DOHH2 (cell line): ENCODE measurements around the gene PMPCA.

Experiments used
- EZH2phosphoT487 ChIP-seq: fragments of 200-600 bp; sonication (generic); IDR thresholded peaks from 2 replicates; pipeline ENCODE4 v1.6.1; 2017; ENCODE audit warnings: borderline replicate concordance, mild to moderate bottlenecking, antibody characterized with exemption, low read length, moderate library complexity, mixed read lengths
- TF ChIP-seq, protein P1 (sequence below): fragments of 200-600 bp; sonication (generic); IDR thresholded peaks from one replicate; pipeline ENCODE4 v1.5.1; 2014; ENCODE audit warnings: antibody characterized with exemption, mild to moderate bottlenecking, low read depth, low read length; ENCODE audit not compliant: poor library complexity, severe bottlenecking

DNA sequence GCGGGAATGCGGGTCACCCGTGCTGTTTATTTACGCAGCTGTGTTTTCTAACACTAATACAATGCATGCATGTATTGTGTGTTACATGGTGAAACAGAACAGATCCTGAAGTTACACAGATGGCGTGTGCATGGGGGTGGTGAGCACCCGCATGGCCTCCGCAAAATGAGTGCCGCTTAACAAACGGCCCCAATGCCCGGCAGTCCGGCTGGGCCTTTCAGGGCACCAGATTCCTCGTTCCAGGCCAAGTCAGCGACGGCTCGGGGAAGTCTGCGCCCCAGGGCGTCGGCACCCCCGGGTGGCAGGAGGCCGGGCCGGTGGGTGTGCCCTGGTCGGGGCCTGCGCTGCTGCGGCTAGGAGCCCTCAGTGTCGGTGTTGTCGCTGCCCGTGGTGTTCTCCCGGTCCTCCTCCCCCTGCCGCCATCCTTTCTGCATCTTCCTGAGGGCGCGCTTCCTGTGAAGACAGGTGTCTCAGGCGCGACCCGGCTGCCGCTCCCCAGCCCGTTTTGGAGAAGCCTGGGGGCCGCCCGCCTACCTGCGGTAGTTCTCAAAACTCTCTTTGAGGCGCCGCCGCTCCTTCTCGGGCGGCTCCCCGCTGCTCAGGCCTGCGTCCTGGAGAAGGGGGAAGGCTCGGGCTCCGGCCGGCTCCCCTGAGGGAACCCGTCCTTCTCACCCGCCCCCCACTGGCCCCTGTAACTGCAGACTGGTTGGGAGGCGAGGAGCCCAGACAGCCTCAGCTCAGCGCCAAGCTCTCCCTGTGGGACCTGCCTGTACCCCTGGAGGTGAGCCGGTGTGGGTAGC lies 46.3 kb upstream of the PMPCA start:
- TF ChIP-seq, protein P1, sequence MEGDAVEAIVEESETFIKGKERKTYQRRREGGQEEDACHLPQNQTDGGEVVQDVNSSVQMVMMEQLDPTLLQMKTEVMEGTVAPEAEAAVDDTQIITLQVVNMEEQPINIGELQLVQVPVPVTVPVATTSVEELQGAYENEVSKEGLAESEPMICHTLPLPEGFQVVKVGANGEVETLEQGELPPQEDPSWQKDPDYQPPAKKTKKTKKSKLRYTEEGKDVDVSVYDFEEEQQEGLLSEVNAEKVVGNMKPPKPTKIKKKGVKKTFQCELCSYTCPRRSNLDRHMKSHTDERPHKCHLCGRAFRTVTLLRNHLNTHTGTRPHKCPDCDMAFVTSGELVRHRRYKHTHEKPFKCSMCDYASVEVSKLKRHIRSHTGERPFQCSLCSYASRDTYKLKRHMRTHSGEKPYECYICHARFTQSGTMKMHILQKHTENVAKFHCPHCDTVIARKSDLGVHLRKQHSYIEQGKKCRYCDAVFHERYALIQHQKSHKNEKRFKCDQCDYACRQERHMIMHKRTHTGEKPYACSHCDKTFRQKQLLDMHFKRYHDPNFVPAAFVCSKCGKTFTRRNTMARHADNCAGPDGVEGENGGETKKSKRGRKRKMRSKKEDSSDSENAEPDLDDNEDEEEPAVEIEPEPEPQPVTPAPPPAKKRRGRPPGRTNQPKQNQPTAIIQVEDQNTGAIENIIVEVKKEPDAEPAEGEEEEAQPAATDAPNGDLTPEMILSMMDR, result peak; percentile 33
- no peak for TF ChIP-seq EZH2phosphoT487
